HG03442 (cell line): Measurements from ENCODE around the gene MPST.
A peak's percentile ranks its signal among the peaks of the same experiment; 100 is the strongest.

Experiments
- ATAC-seq: cut with Tn5 transposase; IDR thresholded peaks from one replicate; pipeline ENCODE4 v1.9.1; 2021; ENCODE audit warnings: mild to moderate bottlenecking, moderate library complexity; ENCODE audit not compliant: unreplicated experiment

MPST gene

GRCh38 chr22:37043828-37044538 is 24.4 kb downstream of the MPST start:
- ATAC-seq, result no peak

DNA sequence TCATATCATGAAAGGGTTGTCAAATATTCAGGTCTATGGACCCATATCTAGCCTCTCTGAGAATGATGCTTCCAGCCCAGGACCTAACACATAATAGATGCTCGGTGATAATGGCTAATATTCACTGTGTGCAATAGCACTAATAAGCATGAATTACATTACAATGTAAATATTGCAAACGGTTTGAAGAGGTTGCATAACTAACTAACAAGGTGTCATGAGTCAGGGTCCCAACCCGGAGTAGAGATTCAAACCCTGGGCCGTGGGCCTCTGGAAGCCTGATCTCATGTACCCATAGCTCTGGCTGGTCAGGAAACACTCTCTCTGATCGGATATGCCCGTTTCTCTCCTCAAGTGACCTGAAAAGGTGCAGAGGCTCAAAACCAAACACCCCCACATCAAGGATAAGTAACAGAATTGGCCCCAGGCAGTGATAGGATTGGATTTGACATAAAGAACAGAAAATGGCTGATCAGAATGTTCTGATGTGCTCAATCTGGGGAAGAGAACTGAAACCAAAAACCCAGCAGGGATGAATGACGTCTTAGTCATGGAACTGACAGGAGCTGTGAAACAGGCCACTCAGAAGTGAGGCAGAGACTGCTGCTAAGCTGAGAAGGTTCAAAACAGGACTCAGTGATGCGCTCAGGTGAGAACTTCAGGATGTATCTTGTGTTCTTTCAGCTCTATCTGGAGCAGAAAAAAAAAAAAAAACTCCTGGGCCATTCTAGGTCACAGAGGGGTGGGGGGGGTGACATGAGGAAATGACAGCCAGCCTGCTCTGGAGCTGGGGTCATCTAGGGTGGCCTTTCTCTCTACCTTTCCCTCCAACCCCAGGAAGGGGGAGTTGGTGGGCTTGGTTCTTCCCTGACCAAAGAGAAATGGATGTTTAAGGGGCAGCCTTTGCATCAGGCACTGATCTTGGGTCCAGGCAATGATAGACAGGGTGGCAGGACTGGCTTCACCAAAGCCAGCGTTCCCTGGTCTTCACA is 25.4 kb downstream of the MPST start:
- no peak for ATAC-seq

GRCh38 chr22:37045958-37046357 is 26.4 kb downstream of the MPST start:
- no peak for ATAC-seq

DNA sequence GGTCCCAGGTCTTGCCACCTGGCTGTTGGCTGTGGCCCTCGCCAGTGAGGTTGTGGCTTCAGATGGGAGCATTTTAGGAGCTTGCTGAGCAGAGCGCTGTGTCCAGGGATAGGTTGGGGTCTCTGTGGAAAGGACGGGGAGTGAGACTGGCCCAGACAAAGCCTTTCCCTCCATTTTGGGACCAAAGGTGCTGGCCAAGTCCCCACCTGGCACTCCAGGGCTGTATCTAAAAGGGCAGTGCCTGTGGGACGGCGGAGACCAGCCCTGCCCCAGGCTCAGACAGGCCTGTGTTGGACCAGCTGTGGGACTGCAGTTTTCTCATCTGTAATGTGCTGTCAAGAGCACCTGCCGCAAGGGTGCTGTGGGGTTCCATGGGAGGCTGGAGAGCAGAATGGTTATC is 27.0 kb downstream of the MPST start:
- no peak for ATAC-seq

DNA sequence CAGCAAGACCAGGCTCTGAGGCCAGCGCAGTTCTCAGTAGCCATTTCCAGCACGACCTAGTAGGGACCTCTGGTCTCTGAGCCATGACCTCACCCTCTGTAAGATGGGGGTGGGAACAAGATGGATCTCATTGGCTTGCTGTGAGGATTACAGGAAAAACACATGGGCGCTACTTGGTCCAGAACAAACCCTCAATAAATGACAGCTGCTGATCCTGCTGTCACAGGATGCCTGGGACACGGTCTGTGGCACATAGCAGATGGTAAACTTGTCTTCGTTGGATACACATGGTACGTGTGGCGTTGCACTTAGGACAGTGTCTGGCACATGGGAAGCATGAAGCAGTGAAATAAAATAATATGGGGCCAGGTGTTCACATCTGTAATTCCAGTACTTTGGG is 27.5 kb downstream of the MPST start:
- ATAC-seq, result no peak

DNA sequence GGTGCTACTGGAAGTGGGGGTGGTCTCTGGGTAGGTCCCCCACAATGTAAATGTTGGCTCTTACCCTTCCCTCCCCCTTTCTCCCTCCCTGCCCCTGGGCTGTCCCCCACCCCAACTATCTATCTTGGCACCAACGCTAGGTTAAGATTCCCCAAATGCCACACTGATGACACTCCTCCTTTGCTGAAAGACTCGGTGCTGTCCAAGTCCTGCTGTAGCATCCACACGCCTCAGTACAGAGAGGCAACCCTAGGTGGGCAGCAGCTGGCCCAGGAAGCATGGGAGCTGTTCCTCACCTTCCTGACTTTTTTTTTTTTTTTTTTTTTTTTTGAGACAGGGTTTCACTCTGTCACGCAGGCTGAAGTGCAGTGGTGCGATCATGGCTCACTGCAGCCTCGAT is 28.6 kb downstream of the MPST start:
- no peak for ATAC-seq

- ATAC-seq, result no peak
These were observed 29.7 kb downstream of the MPST start for GRCh38 chr22:37049224-37049623.

DNA sequence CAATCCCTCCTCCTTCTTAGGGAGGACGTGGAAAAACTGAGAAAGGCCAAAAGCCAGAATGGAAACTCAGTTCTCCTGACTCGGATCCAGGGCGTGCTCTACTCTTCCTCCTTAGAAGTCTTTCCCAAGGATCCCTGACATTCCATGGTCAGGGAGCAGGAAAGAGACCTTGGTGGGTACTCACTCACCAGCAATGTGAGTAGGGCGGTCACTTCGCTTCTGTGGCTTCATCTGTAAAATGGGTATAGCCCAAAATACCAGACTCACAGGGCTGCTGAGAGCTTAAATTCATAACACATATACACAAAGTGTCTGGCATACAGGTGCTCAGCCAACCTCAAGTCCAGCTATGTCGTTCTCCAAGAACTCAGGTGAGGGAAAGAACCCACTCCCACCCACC is 31.4 kb downstream of the MPST start:
- no peak for ATAC-seq

- ATAC-seq, result peak; percentile 57
These were observed 32.1 kb downstream of the MPST start, which contains the start of gene KCTD17 for GRCh38 chr22:37051391-37052385. KCTD17 (plus strand) TSS chr22:37051742; CDS start chr22:37051761, 19 bp downstream.

GRCh38 chr22:37052386-37053309 is 33.1 kb downstream of the MPST start:
- ATAC-seq, result no peak

GRCh38 chr22:37053310-37054055 is 33.9 kb downstream of the MPST start:
- no peak for ATAC-seq

- no peak for ATAC-seq
These were observed 34.5 kb downstream of the MPST start for GRCh38 chr22:37054056-37054395.

DNA sequence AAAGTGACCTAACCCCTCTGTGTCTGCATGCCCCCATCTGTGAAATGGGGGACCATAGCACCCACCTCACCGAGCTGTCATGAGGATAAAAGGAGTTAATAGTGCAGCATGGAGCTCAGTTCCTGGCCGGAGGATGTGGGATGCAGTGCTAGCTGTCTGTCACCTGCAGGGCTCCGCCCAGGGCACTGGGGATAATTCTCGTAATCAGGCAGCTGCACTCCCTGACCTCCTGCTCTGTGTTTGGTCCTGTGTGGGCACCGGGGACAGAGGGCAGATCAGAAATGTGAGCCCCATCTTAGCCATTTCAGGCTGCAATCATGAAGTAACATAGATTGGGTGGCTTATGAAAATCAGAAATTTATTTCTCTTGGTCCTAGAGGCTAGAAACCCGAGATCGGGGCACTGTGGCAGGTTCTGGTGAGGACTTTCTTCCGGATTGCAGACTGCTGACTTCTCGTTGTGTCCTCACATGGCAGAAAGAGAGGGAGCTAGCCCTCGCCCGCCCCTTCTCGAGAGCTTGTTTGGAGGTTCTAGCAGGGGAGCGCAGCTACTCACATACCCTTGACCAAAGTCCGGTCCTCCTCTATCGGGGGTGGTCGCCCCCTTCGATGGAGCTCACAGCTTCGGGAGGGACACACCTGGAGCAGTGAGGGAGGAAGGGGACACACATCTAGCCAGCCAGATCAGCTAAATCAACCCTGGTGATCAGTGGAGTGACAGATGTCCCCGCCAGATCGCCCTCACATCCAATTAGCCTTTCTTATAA is 35.2 kb downstream of the MPST start:
- no peak for ATAC-seq

DNA sequence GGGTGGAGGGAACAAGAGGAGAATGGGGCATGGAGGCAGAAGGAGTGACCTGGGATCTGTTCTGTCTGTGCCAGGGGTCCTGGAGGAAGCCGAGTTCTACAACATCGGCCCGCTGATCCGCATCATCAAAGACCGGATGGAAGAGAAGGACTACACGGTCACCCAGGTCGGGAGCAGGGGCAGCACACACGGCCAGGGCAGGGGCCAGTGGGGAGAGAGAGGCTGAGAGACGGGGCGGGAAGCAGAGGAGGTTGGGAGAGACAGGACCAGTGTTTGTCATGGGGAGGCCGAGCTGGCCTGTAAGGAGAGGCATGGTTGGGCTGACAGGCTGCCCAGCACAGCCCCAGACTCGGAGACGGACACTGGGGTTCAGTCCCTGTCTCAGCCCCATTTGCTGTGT is 36.7 kb downstream of the MPST start:
- no peak for ATAC-seq

DNA sequence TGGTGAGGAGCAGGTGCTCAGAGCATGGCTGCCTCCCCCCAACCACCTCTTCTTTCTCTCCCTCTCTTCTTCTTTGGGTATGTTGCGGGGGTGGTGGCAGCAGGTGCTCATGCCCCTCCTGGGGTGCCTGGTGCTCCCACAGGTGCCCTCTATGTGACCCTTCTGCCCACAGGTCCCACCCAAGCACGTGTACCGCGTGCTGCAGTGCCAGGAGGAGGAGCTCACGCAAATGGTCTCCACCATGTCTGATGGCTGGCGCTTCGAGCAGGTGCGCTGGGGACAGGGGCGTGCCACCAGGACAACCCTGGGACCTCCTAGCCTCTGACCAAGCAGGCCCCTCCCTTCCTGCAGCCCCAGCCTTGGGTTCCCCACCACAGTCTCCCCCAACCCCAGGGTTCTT is 37.7 kb downstream of the MPST start:
- no peak for ATAC-seq

DNA sequence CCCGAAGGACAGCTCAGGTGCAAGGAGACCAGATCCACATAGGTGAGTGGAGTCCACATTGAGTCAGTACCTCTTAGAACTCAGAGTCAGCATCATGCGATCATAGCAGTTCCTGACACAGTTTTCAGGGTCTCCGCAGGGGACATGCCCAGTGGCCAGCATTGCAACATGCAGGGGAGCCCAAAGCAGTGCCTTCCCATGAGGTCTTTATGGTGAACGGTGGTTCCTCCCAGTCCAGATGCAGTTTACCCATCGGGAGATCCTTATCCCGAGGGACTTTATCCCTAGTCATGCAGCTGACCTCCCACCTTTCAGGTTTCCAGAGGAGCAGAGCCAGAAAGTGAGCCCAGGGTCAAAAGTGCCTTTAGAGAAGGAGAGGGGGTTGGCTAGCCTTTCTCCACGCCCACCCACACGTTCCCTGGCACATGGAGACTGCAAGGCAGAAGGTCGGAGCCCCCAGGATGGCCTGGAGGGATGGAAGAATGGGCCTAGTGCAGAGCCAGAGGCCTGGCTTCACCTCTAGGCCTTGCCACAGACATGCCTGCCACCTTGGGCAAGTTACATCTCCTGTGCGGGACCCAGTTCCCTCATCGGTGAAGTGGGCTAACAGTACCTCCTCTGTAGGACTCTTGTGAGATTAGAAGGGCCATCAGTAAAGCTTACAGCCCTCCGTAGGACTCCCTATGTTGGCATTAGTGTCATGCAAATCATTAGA is 38.4 kb downstream of the MPST start:
- no peak for ATAC-seq

- ATAC-seq, result no peak
These were observed 39.6 kb downstream of the MPST start for GRCh38 chr22:37058917-37059701.
